B cell (primary cell): ENCODE measurements around the gene NMNAT3. TPM values are rescaled to one million over a fixed set of nuclear protein-coding genes. Genes with fewer than 3 reads are reported as not detected.

Source experiments
- ATAC-seq: fragments of 200-7000 bp; cut with Tn5 transposase; one replicate; pipeline ENCODE4 v1.10.0; 2021; ENCODE audit warnings: low read depth, mild to moderate bottlenecking, moderate number of reproducible peaks, moderate library complexity
- CTCF ChIA-PET: fragments of 350-600 bp; sonication (Branson Sonifier 250); formaldehyde crosslinking; loops from one replicate; lab custom pipeline; 2021; ENCODE audit warnings: antibody characterized with exemption, inconsistent platforms; lab: Charles Lee
- POLR2A ChIA-PET: fragments of 350-600 bp; sonication (Branson Sonifier 250); formaldehyde crosslinking; loops from one replicate; lab custom pipeline; 2021; ENCODE audit warnings: antibody characterized with exemption; lab: Charles Lee
- DNase-seq: peaks from one replicate; pipeline ENCODE4 v3.0.0; 2013
- H2AFZ ChIP-seq: 2 replicates; pipeline ENCODE4 v1.6.1; 2012; ENCODE audit warnings: mild to moderate bottlenecking, low read depth, low read length; ENCODE audit not compliant: insufficient read depth, poor library complexity, severe bottlenecking
- H3K27ac ChIP-seq, 2 donors: 1 replicate in 1 of 2; 2 replicates in 1 of 2; pipeline ENCODE4 v1.5.1; 2012 to 2013; ENCODE audit warnings: low read length in 2 of 2, mild to moderate bottlenecking in 2 of 2, moderate library complexity in 1 of 2
- H3K27me3 ChIP-seq, 4 experiments: fragments of 200-600 bp in 1 of 4; sonication (generic) in 1 of 4; replicated peaks in 1 of 4; 1 replicate in 2 of 4; 2 replicates in 2 of 4; pipeline versions ENCODE4 v1.6.1 to v1.7.0; 2013 to 2016; ENCODE audit warnings: low read length in 3 of 4, mild to moderate bottlenecking in 2 of 4, mixed read lengths in 1 of 4, moderate library complexity in 1 of 4; ENCODE audit not compliant: insufficient read depth in 4 of 4, control insufficient read depth in 3 of 4; ENCODE audit errors: control extremely low read depth in 1 of 4
- H3K36me3 ChIP-seq, 2 experiments: replicated peaks in 1 of 2; 1 replicate in 1 of 2; 2 replicates in 1 of 2; pipeline versions ENCODE4 v1.6.1 to v1.7.1; 2013; ENCODE audit warnings: low read length in 1 of 2; ENCODE audit not compliant: insufficient read depth in 2 of 2, control insufficient read depth in 1 of 2; ENCODE audit errors: control extremely low read depth in 1 of 2, extremely low read depth in 1 of 2
- H3K4me1 ChIP-seq, 2 donors: fragments of 200-600 bp in 1 of 2; sonication (generic) in 1 of 2; 1 replicate in 1 of 2; 2 replicates in 1 of 2; pipeline versions ENCODE4 v1.5.1 to v1.6.1; 2013 to 2017; ENCODE audit warnings: low read length in 2 of 2; ENCODE audit not compliant: control insufficient read depth in 2 of 2, insufficient read depth in 2 of 2
- H3K4me2 ChIP-seq: replicated peaks from 2 replicates; pipeline ENCODE3; 2012; ENCODE audit warnings: mild to moderate bottlenecking, low read depth, low read length; ENCODE audit not compliant: poor library complexity, severe bottlenecking
- H3K4me3 ChIP-seq, 5 experiments: fragments of 200-600 bp in 1 of 5; sonication (generic) in 1 of 5; 1 replicate in 3 of 5; 2 replicates in 2 of 5; pipeline versions ENCODE4 v1.5.1 to v1.7.0; 2011 to 2016; ENCODE audit warnings: low read length in 4 of 5, mild to moderate bottlenecking in 4 of 5, low read depth in 2 of 5, control low read depth in 1 of 5, moderate library complexity in 1 of 5; ENCODE audit not compliant: insufficient read depth in 1 of 5; ENCODE audit errors: control extremely low read depth in 1 of 5, extremely low read depth in 1 of 5
- H3K79me2 ChIP-seq: fragments of 200-600 bp; sonication (generic); one replicate; pipeline ENCODE4 v1.6.0; 2016; ENCODE audit warnings: low read length; ENCODE audit not compliant: control insufficient read depth, insufficient read depth
- H3K9ac ChIP-seq: fragments of 200-600 bp; sonication (generic); 2 replicates; pipeline ENCODE4 v1.6.1; 2017; ENCODE audit warnings: mild to moderate bottlenecking, low read length, moderate library complexity
- H3K9me3 ChIP-seq, 3 donors: one replicate each; pipeline versions ENCODE4 v1.6.1 to v1.7.1; 2013; ENCODE audit warnings: low read length in 2 of 3; ENCODE audit not compliant: control insufficient read depth in 2 of 3, insufficient read depth in 1 of 3; ENCODE audit errors: control extremely low read depth in 1 of 3
- H4K20me1 ChIP-seq: 2 replicates; pipeline ENCODE4 v1.6.0; 2012; ENCODE audit warnings: mild to moderate bottlenecking, low read length; ENCODE audit not compliant: insufficient read depth, control insufficient read depth, poor library complexity, severe bottlenecking
- H3K27ac Mint-ChIP-seq: one replicate; pipeline ENCODE4 v1.8.0; 2021; ENCODE audit warnings: mixed read lengths
- H3K27me3 Mint-ChIP-seq: one replicate; pipeline ENCODE4 v1.8.0; 2021; ENCODE audit warnings: mixed read lengths
- H3K4me1 Mint-ChIP-seq: one replicate; pipeline ENCODE4 v1.8.0; 2021; ENCODE audit warnings: mixed read lengths
- H3K4me3 Mint-ChIP-seq: one replicate; pipeline ENCODE4 v1.8.0; 2021; ENCODE audit warnings: mixed read lengths
- H3K9me3 Mint-ChIP-seq: one replicate; pipeline ENCODE4 v1.8.0; 2022; ENCODE audit warnings: mixed read lengths; ENCODE audit not compliant: insufficient read depth
- EZH2 ChIP-seq: IDR thresholded peaks from 2 replicates; pipeline ENCODE4 v1.6.1; 2012; ENCODE audit warnings: borderline replicate concordance, low read depth, mild to moderate bottlenecking, moderate library complexity, low read length; ENCODE audit not compliant: insufficient read depth, poor library complexity, severe bottlenecking
- WGBS: methylation state at CpG from one replicate; pipeline ENCODE4 v1.1.5; 2013; ENCODE audit warnings: missing lambda C conversion rate; ENCODE audit not compliant: insufficient coverage; 5-methylcytosine and 5-hydroxymethylcytosine counted together
- intact Hi-C: fragments of 100-400 bp; cut with micrococcal nuclease; formaldehyde crosslinking; loops from one replicate; pipeline ENCODE4 v1.10.0; 2022
- polyA plus RNA-seq: library from polyadenylated mRNA; depleted of rRNA; stranded (reverse); fragments of >200 nt; gene quantifications from 2 replicates; pipeline ENCODE4 v1.2.3, GENCODE V29; 2012
- total RNA-seq, 2 donors: library from RNA; stranded (reverse); fragments of 120-200 nt in 1 of 2; gene quantifications; 1 replicate in 1 of 2; 2 replicates in 1 of 2; pipeline versions ENCODE4 v1.2.3 to v1.2.4, GENCODE V29; 2013 to 2022
- TF ChIP-seq, protein P1 (sequence below): fragments of 200-600 bp; IDR thresholded peaks from one replicate; pipeline ENCODE4 v1.8.0; 2022; ENCODE audit warnings: antibody characterized with exemption, mild to moderate bottlenecking

NMNAT3 gene
- total and polyA plus RNA-seq, 2 donors (not counting 1 experiment from before 2014, with no cell fraction given) = 1.9 to 3.3 TPM

GRCh38 chr3:139630542-139630941 lies 47.2 kb downstream of the NMNAT3 start:
- H3K4me3 Mint-ChIP-seq = no peak overlapping the region
- ChIA-PET POLR2A (no interaction called here), CTCF (no interaction called here)
- no peaks in the 10 kb centered on the region for H3K9me3 Mint-ChIP-seq
- no peaks in the 10 kb centered on the region for H3K27me3 Mint-ChIP-seq
- Histone ChIP-seq H3K4me1 (no peaks in the 10 kb centered on the region), H3K27ac (no peak overlapping the region), H3K9ac (no peak overlapping the region), H3K79me2 (no peaks in the 10 kb centered on the region), H3K27me3 (no peaks in the 10 kb centered on the region), H3K4me2 (no peak overlapping the region), H3K9me3 (no peaks in the 10 kb centered on the region), H4K20me1 (no peaks in the 10 kb centered on the region), H3K36me3 (no peaks in the 10 kb centered on the region), H3K4me3 (no peak overlapping the region), H2AFZ (no peak overlapping the region)
- H3K4me1 Mint-ChIP-seq = no peaks in the 10 kb centered on the region
- no peak for TF ChIP-seq EZH2
- TF ChIP-seq, protein P1, sequence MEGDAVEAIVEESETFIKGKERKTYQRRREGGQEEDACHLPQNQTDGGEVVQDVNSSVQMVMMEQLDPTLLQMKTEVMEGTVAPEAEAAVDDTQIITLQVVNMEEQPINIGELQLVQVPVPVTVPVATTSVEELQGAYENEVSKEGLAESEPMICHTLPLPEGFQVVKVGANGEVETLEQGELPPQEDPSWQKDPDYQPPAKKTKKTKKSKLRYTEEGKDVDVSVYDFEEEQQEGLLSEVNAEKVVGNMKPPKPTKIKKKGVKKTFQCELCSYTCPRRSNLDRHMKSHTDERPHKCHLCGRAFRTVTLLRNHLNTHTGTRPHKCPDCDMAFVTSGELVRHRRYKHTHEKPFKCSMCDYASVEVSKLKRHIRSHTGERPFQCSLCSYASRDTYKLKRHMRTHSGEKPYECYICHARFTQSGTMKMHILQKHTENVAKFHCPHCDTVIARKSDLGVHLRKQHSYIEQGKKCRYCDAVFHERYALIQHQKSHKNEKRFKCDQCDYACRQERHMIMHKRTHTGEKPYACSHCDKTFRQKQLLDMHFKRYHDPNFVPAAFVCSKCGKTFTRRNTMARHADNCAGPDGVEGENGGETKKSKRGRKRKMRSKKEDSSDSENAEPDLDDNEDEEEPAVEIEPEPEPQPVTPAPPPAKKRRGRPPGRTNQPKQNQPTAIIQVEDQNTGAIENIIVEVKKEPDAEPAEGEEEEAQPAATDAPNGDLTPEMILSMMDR = no peak
- 79% methylated on average over 3 of the region's 4 CpGs for WGBS
- no peak overlapping the region for H3K27ac Mint-ChIP-seq
- no peak for DNase-seq
- ATAC-seq = no peak
- intact Hi-C loops = no loop called here

DNA sequence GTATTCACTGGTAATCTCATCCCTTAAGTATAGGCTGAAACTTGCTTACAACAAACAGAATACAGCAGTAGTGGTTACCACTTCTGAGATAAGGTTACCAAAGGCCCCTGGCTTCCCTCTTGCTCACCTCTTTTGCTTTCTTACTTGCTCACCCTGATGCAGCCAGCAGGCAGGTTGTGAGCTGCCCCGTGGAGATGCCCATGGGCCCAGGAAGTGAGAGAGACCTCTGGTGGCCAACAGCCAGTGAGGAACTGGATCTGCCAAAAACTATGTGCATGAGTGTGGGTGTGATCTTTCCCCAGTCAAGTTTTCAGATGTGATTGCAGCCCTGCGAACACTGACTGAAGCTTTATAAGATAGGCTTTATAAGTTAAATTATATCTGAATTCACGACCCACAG lies 48.7 kb downstream of the NMNAT3 start:
- Mint-ChIP-seq H3K27me3 (no peaks in the 10 kb centered on the region), H3K27ac (no peak overlapping the region), H3K9me3 (no peaks in the 10 kb centered on the region), H3K4me1 (no peaks in the 10 kb centered on the region), H3K4me3 (no peak overlapping the region)
- Histone ChIP-seq H3K9me3 (no peaks in the 10 kb centered on the region), H3K27me3 (no peaks in the 10 kb centered on the region), H4K20me1 (no peaks in the 10 kb centered on the region), H3K27ac (no peak overlapping the region), H3K4me1 (no peaks in the 10 kb centered on the region), H3K79me2 (no peaks in the 10 kb centered on the region), H3K4me3 (no peak overlapping the region), H2AFZ (no peak overlapping the region), H3K36me3 (no peaks in the 10 kb centered on the region), H3K4me2 (no peak overlapping the region), H3K9ac (no peak overlapping the region)
- intact Hi-C loops = no loop called here
- no peak for ATAC-seq
- ChIA-PET POLR2A (no interaction called here), CTCF (no interaction called here)
- WGBS = 50% methylated on average over 1 of the region's 3 CpGs
- DNase-seq = no peak
- no peak for TF ChIP-seq EZH2
- TF ChIP-seq, protein P1 = no peak
